GM18867 (cell line): ENCODE measurements around the gene PRPH.
"Not testable (repeated sequence)": the region's sequence is repeated elsewhere in the genome, so short reads cannot be mapped to it uniquely, and the experiment has no call there.

Experiments used
- ATAC-seq: cut with Tn5 transposase; IDR thresholded peaks from one replicate; pipeline ENCODE4 v1.9.1; 2021; ENCODE audit warnings: mild to moderate bottlenecking, moderate library complexity; ENCODE audit not compliant: unreplicated experiment

The PRPH gene

DNA sequence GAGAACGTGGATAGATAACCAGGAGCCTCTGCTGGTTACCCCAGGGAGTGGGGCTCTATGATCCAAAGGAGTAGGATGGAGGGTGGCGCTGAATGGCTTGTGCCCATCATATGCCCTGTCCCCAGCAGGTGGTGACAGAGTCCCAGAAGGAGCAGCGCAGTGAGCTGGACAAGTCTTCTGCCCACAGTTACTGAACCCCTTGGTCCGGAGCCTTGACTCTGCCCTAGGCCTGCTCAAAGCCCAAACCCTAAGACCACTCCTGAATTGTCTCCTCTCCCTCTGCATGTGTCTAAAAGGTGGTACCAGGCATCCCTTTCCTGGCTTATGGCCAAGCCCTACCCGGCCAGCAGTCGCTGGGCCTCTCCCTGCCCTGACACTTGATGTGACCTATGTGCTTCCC is 3.2 kb downstream of the PRPH start:
- no peak for ATAC-seq

DNA sequence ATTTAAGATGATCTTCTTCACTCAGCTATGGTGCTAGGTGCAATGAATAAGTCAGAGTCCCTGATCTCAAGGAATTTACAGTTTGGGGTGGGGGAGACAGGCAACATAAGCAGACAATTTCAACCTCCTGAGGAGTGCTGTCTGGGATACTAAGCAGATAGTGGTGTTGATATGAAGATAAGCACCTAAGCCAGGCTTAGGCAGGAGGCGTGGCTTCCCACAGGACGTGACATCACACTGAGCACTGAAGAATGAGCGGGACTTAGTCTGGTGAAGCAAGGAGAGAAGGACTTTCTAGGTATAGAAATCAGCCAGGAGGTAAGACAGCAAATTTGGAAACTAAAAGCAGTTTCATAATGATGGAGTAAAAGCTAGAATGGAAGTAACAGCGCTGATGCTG is 6.8 kb downstream of the PRPH start:
- no peak for ATAC-seq

DNA sequence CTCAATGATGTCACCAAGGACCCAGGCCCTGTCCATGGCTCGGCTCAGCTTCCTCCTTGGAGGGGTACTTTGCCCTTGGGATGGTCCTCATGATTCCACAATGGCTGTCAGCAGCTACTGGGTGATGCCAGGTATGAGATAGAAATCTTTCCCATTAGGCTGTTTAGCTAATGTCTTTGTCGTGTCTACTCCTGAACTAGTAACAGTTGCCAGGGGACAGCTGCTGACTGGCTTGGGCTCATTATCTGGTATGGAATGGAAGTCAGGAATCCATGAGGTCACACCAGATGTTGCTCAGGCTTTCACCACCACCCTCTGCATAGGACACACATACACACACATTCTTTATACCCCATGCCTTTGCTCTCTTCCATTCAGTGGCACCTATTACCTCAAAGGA is 9.2 kb downstream of the PRPH start:
- no peak for ATAC-seq

DNA sequence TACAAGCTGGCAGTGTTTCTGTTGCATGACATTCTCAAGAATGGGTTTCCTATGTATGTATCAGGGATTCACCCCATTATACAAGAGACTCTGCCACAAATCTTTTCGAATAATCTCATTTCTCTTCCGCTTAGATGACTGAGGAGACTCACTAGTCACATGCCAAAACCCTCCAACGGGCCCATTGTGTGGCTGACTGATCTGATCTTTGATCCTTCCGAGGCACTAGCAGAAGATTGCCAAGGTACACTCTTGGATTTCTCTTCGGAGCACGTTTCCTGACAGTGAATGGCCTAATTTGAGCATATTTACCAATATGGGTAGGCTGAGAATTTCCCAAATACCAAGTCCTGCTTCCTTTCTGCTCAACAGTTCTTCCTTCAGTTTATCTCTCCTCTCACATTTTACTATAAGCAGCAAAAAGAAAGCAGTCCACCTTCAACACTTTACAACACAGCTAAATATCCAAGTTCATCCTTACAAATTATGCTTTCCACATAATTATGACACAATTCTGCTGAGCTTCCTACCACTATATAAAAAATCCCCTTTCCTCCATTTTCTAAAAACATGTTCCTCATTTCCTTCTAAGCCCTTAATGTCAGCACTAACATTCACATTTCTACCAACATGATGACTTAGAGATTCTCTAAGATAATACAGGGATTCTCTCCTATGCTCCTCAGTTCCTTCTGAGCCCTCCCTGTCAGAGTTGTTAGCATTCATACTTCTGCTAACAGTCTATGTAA is 11.0 kb downstream of the PRPH start:
- no peak for ATAC-seq

DNA sequence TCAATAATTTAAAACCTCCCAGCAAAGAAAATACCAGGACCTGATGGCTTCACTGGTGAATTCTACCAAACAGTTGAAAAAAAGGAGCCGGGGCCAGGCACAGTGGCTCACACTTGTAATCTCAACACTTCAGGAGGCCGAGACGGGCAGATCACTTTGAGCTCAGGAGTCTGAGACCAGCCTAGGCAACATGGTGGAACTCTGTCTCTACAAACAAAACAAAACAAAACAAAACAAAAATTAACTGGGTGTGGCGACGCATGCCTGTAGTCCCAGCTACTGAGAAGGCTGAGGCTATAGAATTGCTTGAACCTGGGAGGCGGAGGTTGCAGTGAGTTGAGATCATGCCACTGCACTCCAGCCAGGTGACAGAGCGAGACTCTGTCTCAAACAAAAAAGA is 14.4 kb downstream of the PRPH start:
- ATAC-seq, result no peak

DNA sequence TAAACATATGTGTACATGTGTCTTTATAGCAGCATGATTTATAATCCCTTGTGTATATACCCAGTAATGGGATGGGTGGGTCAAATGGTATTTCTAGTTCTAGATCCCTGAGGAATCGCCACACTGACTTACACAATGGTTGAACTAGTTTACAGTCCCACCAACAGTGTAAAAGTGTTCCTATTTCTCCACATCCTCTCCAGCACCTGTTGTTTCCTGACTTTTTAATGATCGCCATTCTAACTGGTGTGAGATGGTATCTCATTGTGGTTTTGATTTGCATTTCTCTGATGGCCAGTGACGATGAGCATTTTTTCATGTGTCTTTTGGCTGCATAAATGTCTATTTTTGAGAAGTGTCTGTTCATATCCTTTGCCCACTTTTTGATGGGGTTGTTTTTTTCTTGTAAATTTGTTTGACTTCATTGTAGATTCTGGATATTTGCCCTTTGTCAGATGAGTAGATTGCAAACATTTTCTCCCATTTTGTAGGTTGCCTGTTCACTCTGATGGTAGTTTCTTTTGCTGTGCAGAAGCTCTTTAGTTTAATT is 15.6 kb downstream of the PRPH start:
- ATAC-seq, result not testable (repeated sequence)

DNA sequence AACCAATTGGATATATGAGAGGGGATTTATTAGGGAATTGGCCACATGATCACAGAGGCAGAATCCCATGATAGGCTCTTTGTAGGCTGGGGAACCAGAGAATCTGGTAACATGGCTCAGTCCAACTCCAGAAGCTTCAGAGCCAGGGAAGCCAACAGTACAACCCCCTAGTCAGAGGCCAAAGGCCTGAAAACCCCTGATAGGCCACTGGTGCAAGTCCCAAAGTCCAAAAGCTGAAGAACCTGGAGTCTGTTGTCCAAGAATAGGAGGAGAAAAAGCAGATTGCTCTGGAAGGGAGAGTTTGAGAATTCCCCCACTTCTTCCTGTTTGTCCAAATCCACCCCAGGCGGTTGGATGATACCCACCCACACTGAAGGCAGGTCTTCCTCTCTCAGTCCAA is 19.9 kb downstream of the PRPH start:
- ATAC-seq, result no peak

DNA sequence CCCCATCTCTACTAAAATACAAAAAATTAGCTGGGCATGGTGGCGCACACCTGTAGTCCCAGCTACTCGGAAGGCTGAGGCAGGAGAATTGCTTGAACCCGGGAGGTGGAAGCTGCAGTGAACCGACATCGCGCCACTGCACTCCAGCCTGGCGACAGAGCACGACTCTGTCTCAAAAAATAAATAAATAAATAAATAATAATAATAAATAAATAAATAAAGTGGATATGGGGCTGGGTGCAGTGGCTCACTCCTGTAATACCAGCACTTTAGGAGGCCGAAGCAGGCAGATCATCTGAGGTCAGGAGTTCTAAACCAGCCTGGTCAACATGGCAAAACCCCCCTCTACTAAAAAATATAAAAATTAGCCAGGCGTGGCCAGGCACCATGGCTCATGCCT is 22.2 kb downstream of the PRPH start:
- not testable (repeated sequence) for ATAC-seq

DNA sequence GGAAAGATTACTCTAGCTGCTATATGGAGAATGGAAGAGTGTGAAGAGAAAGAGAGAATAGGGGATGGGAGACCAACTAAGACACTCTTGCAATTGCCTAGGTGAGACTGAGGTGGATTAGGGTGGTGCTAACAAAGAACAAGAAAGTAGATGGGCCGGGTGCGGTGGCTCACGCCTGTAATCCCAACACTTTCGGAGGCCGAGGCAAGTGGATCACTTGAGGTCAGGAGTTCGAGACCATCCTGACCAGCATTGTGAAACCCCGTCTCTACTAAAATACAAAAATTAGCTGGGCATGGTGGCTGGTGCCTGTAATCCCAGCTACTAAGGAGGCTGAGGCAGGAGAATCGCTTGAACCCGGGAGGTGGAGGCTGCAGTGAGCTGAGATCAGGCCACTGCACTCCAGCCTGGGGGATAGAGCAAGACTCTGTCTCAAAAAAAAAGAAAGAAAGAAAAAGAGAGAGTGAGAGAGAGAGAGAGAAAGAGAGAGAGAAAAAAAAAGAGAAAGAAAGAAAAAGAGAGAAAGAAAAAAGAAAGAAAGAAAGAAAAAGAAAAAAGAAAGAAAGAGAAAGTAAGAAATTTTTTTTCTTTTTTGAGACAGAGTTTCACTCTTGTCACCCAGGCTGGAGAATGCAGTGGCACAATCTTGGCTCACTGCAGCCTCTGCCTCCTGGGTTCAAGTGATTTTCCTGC is 25.6 kb downstream of the PRPH start:
- ATAC-seq, result not testable (repeated sequence)

DNA sequence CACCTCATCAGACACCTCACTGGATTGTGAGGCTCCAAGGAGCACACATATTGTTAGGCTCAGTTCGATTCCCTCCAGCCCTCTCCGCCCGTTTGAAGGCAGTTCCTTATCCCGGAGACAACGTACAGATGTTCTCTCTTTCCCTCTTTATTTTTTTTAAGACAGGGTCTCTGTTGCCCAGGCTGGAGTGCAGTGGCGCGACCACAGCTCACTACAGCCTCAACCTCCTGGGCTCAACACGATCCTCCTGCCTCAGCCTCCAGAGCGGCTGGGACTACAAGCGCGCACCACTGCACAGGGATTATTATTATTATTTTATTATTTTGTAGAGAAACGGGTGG is 27.4 kb downstream of the PRPH start:
- ATAC-seq, result no peak

DNA sequence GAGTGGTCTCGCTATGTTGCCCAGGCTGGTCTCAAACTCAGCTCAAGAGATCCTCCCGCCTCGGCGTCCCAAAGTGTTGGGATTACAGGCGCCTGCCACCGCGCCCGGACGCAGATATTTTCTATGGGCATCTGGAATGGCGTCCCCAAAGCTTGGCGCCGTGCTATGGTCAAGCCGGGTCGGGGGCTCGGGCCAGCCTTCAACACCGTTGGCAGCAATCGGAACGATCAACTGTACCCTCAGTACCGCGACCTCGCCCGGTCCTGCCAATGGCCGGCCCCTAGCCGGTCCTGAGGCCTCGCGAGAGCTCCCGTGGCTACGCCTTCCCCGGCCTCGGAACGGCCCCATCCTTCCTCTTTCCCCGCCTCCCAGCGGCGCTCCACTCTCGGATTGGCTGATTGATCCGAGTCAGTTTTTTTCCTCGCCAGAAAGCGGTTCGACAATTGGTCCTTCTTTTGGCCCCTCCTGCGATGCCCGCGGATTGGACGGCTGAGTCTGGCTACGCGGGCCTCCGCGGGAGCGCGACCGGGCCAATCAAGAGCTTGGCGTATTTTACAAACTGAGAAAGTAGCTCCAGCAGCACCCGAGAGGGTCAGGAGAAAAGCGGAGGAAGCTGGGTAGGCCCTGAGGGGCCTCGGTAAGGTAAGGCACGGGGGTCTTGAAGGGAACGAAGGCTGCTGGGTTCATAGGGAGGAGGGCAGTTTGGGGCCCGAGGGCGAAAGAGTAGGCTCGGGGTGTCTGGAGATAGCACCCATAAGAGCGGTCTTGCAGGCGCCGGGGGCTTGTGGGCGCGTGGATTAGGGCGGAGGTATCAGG is 28.0 kb downstream of the PRPH start, which contains the start of gene TROAP:
TROAP (plus strand) TSS at position 548 of the 816 bp plus-strand sequence. CDS start 354 bp downstream, outside the sequence.
- peak; percentile 97 for ATAC-seq

DNA sequence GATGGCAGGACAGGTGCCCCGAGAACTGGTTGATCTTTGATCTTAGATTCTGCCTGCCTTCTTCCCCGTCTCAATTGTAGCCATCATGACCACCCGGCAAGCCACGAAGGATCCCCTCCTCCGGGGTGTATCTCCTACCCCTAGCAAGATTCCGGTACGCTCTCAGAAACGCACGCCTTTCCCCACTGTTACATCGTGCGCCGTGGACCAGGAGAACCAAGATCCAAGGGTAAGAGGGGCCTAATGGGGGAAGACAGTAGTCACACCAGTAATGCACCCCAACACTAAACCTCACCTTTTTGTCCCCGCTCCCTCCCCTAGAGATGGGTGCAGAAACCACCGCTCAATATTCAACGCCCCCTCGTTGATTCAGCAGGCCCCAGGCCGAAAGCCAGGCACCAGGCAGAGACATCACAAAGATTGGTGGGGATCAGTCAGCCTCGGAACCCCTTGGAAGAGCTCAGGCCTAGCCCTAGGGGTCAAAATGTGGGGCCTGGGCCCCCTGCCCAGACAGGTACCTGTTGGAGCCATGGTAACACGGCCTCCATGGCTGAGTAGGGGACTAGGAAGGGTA is 28.7 kb downstream of the PRPH start:
- ATAC-seq, result no peak

DNA sequence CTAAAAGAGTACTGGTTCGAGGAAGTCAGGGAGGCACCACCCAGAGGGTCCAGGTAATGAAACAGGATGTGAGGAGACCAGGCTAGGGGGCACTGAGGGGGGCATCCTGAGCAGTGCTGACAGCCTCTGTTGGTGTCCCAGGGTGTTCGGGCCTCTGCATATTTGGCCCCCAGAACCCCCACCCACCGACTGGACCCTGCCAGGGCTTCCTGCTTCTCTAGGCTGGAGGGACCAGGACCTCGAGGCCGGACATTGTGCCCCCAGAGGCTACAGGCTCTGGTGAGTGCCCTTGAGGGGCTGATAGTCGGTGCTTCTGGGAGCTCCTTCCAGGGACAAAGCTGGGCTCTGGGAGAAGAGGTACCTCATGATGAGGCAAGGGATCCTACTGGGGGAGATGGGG is 30.7 kb downstream of the PRPH start:
- ATAC-seq, result no peak

DNA sequence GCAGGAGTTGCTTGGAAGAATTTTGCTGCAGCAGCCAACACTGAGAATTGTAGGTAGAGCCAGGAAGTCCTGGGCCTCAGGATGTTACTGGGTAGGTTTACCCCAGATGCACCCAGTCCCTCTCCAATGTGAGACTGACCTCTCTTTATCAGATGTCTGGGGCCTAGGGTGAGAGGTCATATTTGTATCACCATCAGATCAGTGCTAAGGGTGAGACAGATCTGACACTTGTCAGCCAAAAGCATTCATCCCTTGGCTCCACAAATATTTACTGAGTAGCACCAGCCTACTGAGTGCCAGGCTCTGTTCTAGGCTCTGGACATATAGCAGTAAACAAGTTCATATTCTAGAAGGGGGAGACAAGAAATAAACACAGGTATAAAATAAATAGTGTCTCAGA is 32.4 kb downstream of the PRPH start:
- ATAC-seq, result no peak

DNA sequence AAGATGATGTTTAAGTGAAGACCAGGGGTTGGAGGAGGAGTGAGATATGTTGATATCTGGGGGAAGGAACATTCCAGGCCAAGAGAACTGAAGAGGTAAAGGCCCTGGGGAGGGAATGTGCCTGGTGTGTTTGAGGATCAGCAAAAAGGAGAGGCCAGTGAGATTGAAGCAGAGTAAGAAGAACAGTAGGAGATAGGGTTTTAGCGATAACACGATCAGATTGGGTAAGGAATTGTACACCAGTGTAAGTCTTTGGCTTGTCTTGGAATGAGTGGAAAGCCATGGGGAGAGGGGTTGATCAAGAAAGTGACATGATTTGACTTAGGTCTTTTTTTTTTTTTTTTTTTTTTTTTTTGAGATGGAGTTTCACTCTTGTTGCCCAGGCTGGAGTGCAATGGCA is 32.9 kb downstream of the PRPH start:
- no peak for ATAC-seq

DNA sequence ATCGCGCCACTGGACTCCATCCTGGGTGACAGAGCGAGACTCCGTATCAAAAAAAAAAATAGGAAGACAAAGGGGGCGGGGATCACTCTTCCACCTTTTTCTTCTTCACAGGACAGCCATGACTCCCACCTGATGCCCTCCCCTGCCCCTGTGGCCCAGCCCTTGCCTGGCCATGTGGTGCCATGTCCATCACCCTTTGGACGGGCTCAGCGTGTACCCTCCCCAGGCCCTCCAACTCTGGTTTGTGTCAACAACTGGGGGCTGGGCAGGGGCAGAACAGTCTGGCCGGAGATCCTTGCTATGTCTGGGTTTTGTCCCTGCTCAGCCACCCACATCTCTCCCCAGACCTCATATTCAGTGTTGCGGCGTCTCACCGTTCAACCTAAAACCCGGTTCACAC is 33.9 kb downstream of the PRPH start:
- no peak for ATAC-seq

DNA sequence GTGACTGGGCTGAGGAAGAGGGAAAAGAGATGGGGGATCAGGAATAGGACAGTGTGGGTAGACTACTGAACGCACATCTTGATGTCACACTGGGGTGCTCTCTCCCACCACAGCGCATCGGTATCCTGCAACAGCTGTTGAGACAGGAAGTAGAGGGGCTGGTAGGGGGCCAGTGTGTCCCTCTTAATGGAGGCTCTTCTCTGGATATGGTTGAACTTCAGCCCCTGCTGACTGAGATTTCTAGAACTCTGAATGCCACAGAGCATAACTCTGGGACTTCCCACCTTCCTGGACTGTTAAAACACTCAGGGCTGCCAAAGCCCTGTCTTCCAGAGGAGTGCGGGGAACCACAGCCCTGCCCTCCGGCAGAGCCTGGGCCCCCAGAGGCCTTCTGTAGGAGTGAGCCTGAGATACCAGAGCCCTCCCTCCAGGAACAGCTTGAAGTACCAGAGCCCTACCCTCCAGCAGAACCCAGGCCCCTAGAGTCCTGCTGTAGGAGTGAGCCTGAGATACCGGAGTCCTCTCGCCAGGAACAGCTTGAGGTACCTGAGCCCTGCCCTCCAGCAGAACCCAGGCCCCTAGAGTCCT is 35.2 kb downstream of the PRPH start:
- no peak for ATAC-seq

DNA sequence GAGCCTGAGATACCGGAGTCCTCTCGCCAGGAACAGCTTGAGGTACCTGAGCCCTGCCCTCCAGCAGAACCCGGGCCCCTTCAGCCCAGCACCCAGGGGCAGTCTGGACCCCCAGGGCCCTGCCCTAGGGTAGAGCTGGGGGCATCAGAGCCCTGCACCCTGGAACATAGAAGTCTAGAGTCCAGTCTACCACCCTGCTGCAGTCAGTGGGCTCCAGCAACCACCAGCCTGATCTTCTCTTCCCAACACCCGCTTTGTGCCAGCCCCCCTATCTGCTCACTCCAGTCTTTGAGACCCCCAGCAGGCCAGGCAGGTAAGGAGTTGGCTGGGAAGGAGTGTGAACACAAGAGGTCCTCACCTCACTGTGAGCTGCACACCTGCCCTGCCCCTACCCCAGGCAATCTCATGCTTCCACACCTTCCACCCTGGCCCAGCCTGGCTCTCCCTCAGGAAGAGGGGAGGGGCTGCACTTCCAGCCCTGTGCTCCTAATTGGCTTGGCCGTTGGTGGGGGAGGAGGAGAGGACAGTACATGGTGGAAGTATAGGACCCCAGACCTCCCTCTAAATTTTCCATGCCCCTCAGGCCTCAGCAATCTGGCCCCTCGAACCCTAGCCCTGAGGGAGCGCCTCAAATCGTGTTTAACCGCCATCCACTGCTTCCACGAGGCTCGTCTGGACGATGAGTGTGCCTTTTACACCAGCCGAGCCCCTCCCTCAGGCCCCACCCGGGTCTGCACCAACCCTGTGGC is 35.9 kb downstream of the PRPH start:
- ATAC-seq, result no peak

DNA sequence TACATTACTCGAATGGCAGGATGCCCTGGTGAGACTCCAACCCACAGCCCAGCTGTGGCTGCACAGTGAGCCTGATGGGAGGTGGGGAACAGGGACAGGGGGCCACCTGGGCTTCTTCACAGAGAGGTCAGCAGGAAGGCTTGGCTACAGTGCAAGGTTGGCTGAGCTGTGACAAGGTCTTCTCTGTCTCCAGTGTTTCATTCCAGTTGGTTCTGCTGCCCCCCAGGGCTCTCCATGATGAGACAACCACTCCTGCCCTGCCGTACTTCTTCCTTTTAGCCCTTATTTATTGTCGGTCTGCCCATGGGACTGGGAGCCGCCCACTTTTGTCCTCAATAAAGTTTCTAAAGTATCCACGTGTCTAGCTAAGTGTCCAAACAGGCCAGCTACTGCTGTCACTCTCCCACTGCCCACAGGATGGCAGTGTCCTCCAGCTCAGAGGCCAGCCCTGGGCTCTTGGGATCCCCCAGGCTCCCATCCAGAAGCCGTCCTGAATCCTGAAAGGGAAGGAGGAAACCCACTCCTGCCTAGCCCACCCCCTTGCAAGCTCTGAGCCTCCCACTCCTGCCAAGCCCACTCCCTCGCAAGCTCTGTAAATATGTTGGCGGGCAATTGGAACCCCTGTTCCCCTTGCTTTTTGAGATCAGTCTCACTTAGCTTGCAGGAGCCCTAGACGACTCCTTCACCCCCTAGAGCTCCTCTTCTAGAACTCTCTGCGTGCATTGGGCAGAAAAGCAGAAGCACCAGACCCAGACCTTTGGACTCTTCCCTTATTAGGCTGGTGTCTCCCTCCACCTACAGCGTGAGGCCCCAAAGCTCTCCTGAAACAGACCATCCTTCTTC is 36.7 kb downstream of the PRPH start:
- no peak for ATAC-seq
